ENCODE measurements around the gene LRRC59.

The LRRC59 gene

DNA sequence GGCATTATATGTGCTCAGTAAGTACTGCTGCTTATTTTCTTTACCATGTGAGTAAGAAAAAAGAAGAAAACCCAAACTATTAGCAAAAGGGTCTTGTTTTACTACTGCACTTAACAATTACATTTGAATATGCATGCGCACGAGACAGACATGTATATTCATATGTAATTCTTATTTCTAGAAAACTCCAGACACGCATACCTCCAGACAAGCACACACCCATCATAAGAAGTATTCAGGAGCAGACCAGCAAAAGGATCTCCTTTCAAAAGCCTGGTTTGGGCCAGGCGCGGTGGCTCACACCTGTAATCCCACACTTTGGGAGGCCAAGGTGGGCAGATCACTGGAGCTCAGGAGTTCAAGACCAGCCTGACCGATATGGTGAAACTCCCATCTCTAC lies 7.8 kb downstream of the LRRC59 start:
- in situ Hi-C loops (cut with HindIII; ENCODE audit: low sequenced_read_pairs) = loop anchor here (5.0 kb wide), 1 partner anchor 38 kb away; the partner anchor contains the start of gene ACSF2

DNA sequence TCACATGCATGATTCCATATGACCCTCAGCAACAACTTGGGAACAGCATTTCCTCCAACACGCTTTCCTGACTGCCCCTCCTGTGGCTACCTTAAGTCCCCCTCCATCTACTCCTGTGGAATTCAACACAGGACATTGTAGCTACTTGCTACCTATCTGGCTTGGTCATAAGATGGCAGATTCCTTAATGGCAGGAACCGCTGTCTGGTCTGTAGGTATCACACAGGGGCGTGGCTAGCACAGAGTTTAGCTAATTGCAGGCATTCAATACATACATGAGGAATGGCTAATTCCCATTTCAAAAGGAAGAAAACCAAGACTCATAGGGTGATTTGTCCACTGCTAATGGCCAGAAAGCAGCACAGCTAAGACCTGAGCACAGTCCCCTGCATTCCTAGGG lies 8.6 kb downstream of the LRRC59 start:
- in situ Hi-C loops (cut with HindIII; ENCODE audit: low sequenced_read_pairs) = loop anchor here (5.0 kb wide), 1 partner anchor 39 kb away; the partner anchor contains the start of gene ACSF2

DNA sequence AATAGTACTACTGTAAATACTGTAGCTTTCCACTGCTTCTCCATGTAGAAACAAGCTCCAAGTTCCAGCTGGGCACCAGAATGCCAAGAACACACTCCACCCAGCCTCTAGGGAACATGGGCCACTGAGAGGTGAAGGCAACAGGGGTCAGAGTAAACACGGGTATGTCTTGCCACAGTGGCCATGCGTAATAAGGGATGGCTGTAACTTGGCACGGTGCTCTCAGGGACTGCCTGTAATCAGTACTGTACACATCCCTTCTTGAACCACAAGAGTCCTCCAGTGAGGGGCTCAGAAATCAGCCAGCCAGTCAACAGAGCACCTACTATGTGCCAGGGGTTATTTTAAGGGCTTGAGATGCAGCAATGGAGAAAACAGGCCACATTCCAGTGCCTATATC lies 10.8 kb downstream of the LRRC59 start:
- in situ Hi-C loops (cut with HindIII; ENCODE audit: low sequenced_read_pairs) = loop anchor here (5.0 kb wide), 1 partner anchor 41 kb away; the partner anchor contains the start of gene ACSF2

DNA sequence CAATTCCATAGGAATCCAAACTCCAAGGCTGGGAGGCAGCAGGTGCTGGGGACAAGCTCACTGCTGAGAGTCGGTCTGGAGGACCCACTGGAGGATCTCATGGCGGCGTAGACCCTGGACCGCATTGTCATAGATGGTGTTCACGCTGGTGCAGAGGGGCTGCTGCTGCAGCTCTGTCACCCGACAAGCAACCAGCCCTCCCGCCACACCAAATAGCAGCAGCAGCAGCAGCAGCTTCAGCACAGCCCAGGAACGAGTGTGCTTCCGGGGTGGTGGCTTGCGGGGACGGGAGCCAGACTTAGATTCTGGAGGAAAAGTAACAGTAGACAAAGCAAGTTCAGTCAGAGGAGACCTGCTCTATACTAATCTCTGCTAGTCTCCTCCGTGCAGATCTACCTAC lies 14.4 kb downstream of the LRRC59 start:
- in situ Hi-C loops (cut with HindIII; ENCODE audit: low sequenced_read_pairs) = no loop called here

DNA sequence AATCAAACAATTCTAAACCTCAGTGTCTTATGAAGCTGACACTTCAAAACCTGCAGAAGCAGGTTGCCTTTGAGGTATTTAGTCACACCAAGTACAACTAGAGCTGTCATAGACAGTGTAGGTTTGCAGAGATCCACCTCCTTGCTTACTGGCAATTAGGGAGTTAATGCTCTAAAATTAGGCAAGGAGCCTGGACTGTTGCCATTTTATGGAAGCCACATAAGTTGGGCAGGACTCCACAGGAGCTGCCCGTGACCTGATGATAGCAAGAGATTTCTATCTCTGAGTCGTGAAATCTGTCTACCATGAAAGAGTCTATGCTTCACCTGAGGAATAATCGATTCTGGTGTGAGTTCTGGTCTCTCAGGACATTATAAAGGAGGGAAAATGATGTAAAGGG lies 15.4 kb downstream of the LRRC59 start:
- in situ Hi-C loops (cut with HindIII; ENCODE audit: low sequenced_read_pairs) = no loop called here

DNA sequence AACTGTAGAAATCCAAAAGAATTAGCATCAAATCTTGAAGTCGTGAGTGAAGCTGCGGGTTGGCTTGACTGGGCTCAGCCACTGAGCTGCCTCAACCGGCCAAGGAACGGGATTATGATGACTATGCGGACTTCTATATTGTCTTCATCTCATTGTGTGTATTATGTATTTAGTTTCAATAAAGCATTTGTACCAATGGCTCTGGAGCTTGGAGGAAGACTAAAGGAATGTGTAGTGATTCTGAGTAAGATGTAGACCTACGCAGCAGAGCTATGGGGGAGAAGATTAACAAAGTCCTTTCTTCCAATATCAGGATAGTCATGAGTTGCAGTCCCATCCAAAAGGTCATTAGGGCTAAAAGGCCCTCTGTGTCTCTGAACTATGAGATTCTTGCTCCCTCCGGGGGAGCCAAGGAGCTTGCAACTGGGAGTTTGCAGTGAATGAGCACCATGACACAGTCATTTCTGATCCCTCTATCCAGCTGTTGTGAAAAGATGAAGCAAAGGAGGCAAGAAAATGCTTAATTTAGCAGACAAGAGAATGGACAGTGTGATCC lies 16.0 kb downstream of the LRRC59 start:
- in situ Hi-C loops (cut with HindIII; ENCODE audit: low sequenced_read_pairs) = no loop called here

DNA sequence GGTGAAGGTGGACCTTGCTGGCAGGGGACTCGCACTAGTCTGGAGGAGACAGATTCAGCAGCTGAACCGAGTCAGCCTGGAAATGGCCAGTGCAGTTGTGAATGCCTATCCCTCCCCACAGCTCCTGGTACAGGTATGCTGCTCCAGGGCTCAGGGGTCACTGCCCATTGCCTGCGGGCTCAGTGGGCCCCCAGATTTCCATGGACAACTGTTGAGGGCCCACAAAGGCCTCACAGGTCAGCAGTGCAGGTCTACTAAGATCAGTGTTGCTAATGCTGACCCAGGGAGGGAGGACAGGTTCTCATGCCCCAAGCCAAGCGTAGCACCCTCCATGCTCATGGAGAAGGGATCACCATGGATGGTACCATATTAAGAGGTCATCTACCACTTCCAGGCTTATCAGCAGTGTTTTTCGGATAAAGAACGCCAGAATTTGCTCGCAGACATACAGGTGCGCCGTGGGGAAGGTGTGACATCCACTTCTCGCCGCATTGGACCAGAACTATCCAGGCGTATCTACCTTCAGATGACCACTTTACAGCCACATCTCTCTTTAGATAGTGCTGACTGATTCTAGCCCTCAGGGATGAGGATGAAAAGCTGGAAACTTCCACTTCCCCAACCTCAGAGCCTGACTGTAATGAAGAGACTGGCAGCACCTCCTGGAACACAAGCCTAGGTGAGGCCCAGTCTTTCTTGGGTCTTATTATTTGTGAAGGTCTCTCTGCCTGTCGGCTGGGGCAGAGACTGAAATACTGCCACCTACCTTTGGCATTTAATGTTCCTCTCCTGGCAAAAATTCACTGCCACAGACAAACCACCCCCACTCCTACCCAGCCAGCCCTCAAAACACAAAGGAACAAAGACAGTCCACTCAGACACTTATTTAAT lies 16.7 kb downstream of the LRRC59 start:
- in situ Hi-C loops (cut with HindIII; ENCODE audit: low sequenced_read_pairs) = no loop called here

DNA sequence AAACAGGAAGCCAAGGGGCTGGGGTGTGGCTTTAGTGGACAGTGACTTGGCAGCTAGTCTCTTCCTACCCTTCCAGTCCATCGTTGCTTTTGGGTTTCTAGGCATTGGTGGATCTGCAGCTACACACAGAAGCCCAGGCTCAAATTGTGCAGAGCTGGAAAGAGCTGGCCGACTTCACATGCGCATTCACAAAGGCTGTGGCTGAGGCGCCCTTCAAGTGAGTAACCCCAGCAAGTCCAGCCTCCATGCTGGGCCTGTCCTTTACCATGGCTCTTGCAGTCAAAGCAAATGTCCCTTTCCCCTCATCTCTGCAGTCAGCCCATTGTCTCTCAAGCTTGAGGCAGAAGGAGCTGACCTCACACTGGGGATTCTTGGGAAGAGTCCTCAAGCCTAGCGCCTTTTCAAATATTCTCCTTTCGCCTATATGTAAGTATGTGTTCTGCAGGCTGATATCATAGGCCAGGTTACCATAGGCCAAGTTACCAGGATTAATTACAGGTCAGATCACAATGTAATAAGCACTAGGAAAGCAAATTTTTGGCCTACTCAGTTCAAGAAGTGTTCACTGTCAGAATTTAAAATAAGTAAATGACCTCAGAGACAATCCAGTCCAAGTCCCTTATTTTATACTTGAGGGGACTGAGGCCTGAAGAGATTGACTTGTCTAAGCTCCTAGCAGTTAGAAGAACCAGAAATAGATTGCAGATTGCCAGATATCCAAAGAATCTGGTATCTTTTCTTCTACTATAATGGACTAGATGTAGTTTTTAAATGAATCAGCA lies 17.8 kb downstream of the LRRC59 start:
- in situ Hi-C loops (cut with HindIII; ENCODE audit: low sequenced_read_pairs) = no loop called here

DNA sequence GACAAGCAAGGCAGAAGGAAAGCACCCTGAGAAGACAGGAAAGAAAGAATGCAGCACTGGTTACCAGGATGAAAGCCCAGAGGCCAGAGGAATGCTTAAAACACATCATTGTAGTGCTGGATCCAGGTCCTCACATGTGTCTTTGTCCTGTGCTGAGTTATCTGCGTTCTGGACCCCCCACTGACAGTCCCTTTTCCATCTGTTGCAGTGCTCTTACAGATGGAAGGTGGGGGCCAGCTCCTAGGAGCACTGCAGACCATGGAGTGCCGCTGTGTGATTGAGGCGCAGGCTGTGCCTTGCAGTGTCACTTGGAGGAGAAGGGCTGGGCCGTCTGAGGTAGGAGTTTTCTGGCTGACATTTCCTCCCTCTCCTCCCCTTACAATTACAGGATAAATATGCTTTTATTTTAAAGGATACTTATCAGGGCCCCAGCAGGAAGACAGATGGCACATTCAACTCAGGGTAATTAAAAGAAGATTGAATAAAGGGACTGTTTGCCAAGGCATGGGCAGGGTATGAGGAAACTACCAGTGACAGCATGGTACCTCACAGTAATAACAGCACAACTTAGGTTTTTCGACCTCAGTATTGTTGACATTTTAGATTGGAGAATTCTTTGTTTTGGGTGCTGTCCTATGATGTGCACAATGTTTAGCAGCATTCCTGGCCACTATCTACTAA lies 21.3 kb downstream of the LRRC59 start:
- in situ Hi-C loops (cut with HindIII; ENCODE audit: low sequenced_read_pairs) = no loop called here

DNA sequence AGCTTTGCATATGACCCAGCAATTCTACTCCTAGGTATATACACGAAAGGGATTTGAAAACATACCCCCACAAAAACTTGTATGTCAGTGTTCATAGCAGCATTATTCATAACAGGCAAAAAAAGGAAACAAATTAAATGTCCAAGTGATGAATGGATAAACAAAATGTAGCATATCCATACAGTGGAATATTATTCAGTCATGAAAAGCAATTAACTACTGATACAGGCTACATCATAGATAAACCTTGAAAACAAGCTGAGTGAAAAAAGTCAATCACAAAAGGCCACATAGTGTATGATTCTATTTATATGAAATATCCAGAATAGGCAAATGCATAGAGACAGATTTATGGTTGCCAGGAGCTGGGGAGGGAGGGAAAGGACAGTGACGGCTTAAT lies 23.6 kb downstream of the LRRC59 start:
- in situ Hi-C loops (cut with HindIII; ENCODE audit: low sequenced_read_pairs) = no loop called here

DNA sequence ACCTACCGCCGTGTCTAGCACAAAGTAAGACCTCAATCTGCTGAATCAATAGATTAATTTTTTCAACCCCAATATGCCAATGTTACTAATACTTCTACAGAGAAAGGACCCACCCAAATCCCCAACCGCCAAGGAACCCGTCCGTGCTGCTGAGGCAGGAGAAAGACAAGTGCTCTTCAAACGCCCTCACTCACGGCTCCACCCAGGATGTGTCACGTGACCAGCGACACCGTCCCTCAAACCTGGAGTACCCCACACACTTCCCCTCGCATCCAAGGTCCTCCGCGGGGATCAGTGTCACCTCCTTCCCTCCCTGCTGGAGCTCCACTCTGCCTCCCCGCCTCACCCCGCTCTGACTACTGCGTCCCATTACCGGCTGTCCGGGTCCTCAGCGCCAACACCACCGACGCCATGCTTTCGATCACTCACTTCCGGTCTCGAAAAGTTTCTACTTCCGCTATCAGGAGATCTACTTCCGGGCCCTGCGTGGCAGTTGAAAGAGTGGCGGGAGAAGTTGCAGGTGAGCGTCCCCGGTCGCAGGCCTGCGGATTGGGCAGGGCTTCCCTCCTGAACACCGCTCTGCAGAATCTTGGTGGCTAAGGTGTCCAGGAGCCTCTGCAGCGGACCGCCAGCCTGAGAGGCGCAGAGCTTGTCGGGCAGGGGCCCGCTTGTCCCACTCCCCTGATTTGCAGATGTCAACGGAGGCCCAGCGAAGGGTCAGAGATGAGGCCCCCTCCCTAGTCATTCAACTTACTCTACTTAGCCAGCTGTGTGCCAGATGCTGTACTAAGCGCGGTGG lies 24.4 kb downstream of the LRRC59 start, which contains the start of the genes EME1 and MRPL27:
Gene EME1, plus strand, starts transcription at position 472 of the 799 bp plus-strand sequence. CDS start 1,980 bp downstream, outside the sequence.
Gene MRPL27, minus strand, starts transcription at position 427 of the 799 bp plus-strand sequence. Its CDS starts 14 bp downstream, at position 413.
- in situ Hi-C loops (cut with HindIII; ENCODE audit: low sequenced_read_pairs) = no loop called here

DNA sequence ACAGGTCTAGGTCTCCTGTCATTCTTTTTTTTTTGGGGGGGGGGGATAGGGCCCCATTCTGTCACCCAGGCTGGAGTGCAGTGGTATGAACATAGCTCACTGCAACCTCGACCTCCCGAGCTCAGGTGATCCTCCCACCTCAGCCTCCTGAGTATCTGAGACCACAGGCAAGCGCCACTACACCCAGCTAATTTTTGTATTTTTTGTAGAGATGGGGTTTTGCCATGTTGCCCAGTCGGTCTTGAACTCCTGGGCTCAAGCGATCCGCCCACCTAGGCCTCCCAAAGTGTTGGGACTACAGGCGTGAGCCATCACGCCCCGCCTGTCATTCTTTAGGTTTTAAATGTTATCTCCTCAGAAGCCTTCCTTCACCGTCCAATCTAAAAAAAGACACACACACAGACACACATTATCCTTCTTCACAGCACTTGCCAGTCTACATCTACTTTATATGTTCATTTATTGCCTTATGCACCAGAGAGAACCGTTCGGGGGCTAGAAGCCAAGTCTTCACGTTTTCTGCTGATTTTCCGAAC lies 25.0 kb downstream of the LRRC59 start:
- in situ Hi-C loops (cut with HindIII; ENCODE audit: low sequenced_read_pairs) = no loop called here

DNA sequence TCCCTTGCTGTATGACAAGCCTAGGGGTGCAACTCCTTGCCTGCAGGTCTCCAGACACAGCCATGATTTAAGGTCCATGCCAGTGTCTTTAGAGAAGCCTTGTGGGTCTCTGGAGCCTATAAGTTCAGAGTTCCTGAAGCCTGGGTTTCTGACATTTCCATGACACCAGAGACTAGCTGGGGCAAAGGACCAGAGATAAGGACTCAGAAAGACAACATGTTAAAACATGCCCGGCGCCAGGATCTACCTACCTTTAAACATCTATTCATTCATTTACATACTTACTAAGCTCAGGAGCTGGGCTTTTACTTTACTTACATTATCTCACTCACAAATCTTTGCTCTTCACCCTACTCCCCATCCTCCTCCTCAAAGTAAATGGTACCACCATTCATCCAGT lies 25.8 kb downstream of the LRRC59 start:
- in situ Hi-C loops (cut with HindIII; ENCODE audit: low sequenced_read_pairs) = no loop called here

DNA sequence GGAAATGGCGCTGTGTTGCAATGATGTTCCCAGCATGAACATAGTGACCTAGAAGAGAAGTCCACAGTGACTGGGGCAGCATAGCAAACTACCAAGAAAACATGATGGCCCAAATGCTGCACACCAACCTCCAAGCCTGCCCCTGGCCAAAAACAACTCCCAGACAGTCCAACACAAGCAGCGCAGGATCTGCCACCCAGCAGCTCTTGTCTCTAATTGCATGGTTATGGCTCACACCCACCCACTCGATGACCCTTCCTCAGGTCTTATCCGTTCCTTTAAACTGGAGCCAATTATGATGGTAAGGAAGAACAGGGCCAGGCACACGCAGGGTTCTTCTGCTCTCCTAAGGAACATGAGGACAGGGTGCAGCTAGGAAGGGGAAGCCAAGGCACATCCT lies 27.3 kb downstream of the LRRC59 start:
- in situ Hi-C loops (cut with HindIII; ENCODE audit: low sequenced_read_pairs) = no loop called here

DNA sequence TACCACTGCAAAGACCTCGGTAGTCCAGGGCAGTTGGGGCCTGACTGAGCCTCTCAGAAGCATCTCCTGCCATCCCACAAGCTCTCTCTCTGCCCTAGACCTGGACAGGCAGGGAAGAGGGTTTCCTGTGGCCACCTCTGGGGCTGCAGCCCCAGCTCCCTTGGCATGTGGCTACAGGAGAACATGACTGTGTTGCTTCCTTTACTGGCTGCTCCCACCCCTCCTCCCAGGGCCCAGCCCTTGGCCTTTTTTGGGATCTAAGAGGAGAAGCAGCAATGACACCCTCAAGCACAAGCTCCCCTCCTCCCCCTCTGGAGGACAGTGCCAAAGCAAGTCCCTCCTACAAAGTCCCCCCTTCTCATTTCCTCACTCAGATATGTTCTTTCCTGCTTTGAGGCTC lies 29.9 kb downstream of the LRRC59 start:
- in situ Hi-C loops (cut with HindIII; ENCODE audit: low sequenced_read_pairs) = no loop called here

DNA sequence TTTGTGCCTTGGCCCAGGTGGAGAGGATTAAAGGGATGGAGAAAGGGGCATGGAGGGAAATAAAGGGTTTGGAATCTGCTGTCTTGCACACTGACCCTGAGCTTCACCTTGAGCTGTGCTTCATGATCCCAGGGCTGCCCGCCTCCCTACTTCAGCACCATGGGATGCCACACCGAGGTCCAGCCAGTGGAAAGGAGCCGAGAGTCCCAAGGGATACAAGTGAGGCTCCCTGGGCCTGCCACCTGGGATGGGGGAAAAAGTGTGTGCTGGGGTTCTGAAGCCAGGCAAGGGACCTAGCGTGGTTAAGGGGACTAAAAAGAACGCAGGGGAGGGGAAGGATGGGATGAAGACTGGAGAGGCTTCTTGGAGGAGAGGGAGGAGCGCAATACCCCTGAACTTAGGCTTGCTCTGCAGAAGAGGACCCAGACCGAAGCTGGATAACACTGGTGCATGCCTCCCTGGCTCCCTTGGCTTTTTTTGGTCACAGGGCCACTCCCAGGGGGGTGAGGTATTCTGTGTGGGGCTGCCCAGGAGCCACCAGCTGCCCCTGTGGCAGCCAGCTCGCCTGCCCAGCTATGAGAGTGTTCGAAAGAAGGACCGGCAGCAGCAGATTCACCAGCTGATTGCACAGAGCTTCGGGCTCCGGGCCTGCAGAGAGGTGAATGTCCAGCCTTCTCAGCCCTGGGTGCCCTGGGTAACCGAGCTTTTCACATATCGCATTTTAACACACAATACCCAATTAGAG lies 31.5 kb downstream of the LRRC59 start:
- in situ Hi-C loops (cut with HindIII; ENCODE audit: low sequenced_read_pairs) = no loop called here

DNA sequence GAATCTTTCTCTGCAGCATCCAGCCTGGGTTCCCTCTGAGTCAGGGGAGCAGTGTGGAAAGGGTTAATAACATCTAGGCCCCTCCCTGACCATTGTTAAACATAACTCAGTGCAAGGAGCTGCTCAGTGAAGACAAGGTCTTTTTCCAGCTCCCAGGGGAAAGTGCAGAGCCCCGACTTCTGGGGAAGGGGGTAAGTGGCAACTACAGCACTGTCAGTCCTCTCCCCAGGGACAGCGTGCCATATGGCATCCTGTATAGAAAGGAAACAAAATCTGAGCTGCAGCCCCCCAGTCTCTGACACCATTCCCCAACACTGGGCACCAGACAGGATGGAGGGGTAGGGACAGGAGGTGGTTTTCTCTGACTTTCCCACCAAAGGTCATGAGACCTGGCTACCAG lies 32.2 kb downstream of the LRRC59 start:
- in situ Hi-C loops (cut with HindIII; ENCODE audit: low sequenced_read_pairs) = no loop called here

DNA sequence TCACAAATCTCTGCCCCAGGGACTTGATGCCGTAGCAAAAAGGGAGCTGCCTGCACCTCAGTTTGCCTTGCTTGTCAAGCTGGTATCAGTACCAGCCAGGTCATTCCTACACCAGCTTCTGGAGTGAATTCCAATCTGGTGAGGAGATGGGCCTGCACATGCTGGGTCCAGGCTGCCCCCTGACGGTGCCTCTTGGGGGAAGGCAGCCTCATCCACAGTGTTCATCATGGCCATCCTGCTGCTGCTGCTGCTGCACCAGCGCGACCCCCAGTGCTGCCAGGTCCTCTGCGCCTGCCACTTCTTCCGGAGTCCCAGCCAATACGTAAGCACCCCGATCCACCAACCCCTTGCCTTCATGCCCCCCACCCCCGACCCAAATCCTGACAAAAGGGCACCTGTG lies 32.6 kb downstream of the LRRC59 start:
- in situ Hi-C loops (cut with HindIII; ENCODE audit: low sequenced_read_pairs) = no loop called here

DNA sequence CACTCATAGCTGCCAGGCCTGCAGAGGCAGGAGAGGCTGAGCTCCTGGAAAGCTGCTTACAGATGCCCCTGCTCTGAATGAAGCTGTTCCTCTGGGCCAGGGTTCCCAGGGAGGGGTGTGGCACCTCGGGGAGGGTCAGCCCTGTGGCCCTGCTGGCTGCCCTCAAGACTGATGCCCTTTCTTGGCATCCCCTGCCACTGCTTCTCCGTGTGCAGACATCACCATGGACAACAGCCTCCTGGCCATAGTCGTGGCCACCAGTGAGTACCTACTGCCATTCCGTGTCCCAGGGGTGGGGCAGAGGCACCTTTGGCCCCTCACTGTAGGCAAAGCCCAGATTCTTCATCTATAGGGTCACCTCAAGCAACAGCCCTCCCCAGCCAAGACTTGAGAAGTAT lies 33.3 kb downstream of the LRRC59 start:
- in situ Hi-C loops (cut with HindIII; ENCODE audit: low sequenced_read_pairs) = no loop called here

Measured in endothelial cell of hepatic sinusoid (primary cell).